HG03060 (cell line): ENCODE measurements around the gene CNTN2.

ENCODE experiments used
- ATAC-seq: cut with Tn5 transposase; IDR thresholded peaks from one replicate; pipeline ENCODE4 v1.9.1; 2021; ENCODE audit warnings: low read depth, moderate number of reproducible peaks; ENCODE audit not compliant: unreplicated experiment

The CNTN2 gene

GRCh38 chr1:205042911-205043806 is at the start of gene CNTN2:
CNTN2 (plus strand) TSS chr1:205043212; CDS start chr1:205053186, 9,974 bp downstream.
- ATAC-seq, result no peak

- no peak for ATAC-seq
These were observed 48.7 kb upstream of the CNTN2 start for GRCh38 chr1:204994086-204994862.

- no peak for ATAC-seq
These were observed 46.0 kb upstream of the CNTN2 start for GRCh38 chr1:204996981-204997380.

GRCh38 chr1:204997591-204998355 is 45.2 kb upstream of the CNTN2 start:
- ATAC-seq, result no peak

- no peak for ATAC-seq
These were observed 41.9 kb upstream of the CNTN2 start for GRCh38 chr1:205001162-205001561.

GRCh38 chr1:205002705-205003104 is 40.3 kb upstream of the CNTN2 start:
- ATAC-seq, result no peak

- ATAC-seq, result no peak
These were observed 39.5 kb upstream of the CNTN2 start for GRCh38 chr1:205003358-205004131.

- ATAC-seq, result no peak
These were observed 38.7 kb upstream of the CNTN2 start for GRCh38 chr1:205004351-205004750.

- no peak for ATAC-seq
These were observed 34.1 kb upstream of the CNTN2 start for GRCh38 chr1:205008896-205009295.

- ATAC-seq, result no peak
These were observed 33.3 kb upstream of the CNTN2 start for GRCh38 chr1:205009670-205010069.

GRCh38 chr1:205012391-205013140 is 30.4 kb upstream of the CNTN2 start:
- ATAC-seq, result no peak

GRCh38 chr1:205013683-205014367 is 29.2 kb upstream of the CNTN2 start:
- no peak for ATAC-seq

- no peak for ATAC-seq
These were observed 28.2 kb upstream of the CNTN2 start for GRCh38 chr1:205014783-205015182.

- ATAC-seq, result no peak
These were observed 27.8 kb upstream of the CNTN2 start for GRCh38 chr1:205015241-205015640.

- ATAC-seq, result no peak
These were observed 26.9 kb upstream of the CNTN2 start for GRCh38 chr1:205016075-205016474.

GRCh38 chr1:205016584-205016983 is 26.4 kb upstream of the CNTN2 start:
- no peak for ATAC-seq

GRCh38 chr1:205017001-205017400 is 26.0 kb upstream of the CNTN2 start:
- no peak for ATAC-seq

- no peak for ATAC-seq
These were observed 25.2 kb upstream of the CNTN2 start for GRCh38 chr1:205017766-205018165.

- no peak for ATAC-seq
These were observed 24.6 kb upstream of the CNTN2 start for GRCh38 chr1:205018381-205018780.
